ENCODE data around the gene IFI27L2.

DNA sequence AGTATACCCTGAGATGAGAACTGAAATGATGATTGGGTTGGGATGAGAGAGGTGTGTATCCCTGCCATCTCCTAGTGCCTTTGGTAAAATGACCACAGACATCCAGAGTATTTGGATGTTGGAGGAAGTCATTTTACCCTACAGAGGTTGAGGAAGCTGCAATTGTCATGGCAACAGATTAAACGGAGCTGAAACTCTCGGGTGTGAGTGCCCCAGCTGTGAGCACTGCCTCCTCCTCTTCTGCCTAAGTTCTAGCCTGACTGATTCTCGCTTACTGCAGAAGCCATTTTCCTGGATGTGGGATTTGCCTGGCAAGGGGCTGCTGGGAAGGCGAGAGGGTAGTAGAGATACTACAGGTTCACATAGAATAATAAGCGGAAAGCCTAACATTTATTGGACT, 34.4 kb upstream of the IFI27L2 start:
- TF ChIP-seq POLR2AphosphoS5 (IDR thresholded peaks at IDR 0.05; ENCODE audit: insufficient read depth in 1 of 2, low read depth in 1 of 2): no peak
- TF ChIP-seq, protein P1, sequence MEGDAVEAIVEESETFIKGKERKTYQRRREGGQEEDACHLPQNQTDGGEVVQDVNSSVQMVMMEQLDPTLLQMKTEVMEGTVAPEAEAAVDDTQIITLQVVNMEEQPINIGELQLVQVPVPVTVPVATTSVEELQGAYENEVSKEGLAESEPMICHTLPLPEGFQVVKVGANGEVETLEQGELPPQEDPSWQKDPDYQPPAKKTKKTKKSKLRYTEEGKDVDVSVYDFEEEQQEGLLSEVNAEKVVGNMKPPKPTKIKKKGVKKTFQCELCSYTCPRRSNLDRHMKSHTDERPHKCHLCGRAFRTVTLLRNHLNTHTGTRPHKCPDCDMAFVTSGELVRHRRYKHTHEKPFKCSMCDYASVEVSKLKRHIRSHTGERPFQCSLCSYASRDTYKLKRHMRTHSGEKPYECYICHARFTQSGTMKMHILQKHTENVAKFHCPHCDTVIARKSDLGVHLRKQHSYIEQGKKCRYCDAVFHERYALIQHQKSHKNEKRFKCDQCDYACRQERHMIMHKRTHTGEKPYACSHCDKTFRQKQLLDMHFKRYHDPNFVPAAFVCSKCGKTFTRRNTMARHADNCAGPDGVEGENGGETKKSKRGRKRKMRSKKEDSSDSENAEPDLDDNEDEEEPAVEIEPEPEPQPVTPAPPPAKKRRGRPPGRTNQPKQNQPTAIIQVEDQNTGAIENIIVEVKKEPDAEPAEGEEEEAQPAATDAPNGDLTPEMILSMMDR (IDR thresholded peaks at IDR 0.05): no peak

Data from vagina (tissue), 2 donors.